Amniotic epithelial cell (primary cell): ENCODE measurements around the gene KANTR.

Source experiments
- DNase-seq: peaks from one replicate; pipeline ENCODE4 v3.0.0-alpha.2; 2010; ENCODE audit warnings: low read depth

Gene KANTR

DNA sequence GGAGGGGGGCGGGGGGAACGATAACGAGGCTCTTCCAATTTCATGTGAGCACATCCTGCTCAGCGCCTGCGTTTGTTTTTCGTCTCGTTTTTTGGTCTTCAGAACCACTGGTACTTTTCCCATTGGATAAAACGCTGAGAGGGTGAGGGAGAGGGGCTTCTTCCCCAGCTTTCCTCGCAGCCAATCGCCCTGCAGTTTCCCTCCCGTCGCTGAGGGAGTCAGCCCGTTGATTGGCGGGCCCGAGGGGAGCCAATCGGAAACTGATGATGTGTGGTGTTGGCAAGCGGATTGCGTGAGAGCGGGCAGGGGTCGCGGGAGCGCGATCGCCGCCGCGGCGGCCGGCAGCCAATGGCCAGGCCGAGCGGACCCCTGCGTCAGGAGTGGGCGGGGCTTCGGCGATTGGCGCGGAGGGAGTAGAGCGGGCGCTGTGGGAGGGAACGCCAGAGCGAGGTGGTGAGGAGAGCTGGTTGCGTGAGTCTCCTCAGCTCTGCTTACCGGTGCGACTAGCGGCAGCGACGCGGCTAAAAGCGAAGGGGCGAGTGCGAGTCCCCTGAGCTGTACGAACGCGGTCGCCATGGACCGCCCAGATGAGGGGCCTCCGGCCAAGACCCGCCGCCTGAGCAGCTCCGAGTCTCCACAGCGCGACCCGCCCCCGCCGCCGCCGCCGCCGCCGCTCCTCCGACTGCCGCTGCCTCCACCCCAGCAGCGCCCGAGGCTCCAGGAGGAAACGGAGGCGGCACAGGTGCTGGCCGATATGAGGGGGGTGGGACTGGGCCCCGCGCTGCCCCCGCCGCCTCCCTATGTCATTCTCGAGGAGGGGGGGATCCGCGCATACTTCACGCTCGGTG, 11.8 kb upstream of the KANTR start, which contains the start of gene TSPYL2:
Gene TSPYL2 (plus strand): TSS at position 443 of the 848 bp plus-strand sequence. CDS start 132 bp downstream, at position 575.
- DNase-seq, result peak; percentile 97

DNA sequence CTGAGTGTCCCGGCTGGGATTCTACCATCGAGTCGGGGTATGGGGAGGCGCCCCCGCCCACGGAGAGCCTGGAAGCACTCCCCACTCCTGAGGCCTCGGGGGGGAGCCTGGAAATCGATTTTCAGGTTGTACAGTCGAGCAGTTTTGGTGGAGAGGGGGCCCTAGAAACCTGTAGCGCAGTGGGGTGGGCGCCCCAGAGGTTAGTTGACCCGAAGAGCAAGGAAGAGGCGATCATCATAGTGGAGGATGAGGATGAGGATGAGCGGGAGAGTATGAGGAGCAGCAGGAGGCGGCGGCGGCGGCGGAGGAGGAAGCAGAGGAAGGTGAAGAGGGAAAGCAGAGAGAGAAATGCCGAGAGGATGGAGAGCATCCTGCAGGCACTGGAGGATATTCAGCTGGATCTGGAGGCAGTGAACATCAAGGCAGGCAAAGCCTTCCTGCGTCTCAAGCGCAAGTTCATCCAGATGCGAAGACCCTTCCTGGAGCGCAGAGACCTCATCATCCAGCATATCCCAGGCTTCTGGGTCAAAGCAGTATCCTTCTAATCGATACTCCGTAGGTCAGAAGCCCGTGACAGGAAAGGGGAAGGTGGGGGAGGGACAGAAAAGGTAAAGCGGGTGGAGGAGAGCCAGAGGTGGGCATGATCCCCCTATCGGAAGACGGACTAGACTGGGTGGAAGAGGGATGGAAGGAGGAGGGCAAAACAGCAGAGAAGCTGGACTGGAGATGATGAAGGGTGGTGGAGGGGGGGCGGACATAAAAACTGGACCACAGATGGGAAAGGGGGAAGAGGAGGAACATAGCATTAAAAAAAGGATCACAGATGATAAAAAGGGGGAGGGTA, 10.9 kb upstream of the KANTR start:
- no peak for DNase-seq

DNA sequence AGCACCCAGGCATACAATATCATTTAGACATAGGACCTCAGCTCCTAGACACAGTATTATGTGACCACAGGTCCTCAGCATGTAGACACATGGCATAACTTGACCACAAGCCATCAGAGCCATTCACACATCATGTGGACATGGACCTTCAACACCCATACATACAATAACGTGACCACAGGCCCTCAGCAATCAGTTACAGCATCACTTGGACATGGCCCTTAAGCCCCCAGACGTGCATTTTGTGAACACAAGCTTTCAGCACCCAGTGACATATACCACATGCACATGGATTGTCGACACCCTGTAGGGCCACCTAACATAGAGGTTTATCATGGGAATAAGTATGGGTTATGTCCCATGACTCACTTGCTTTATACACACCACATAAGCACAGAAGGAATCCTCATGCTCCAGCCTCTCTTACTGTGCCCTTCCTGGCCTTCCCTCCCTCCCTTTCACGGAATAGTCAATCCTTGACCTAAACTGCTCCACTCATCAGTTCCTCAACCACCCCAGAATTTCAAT, 9.8 kb upstream of the KANTR start:
- no peak for DNase-seq

DNA sequence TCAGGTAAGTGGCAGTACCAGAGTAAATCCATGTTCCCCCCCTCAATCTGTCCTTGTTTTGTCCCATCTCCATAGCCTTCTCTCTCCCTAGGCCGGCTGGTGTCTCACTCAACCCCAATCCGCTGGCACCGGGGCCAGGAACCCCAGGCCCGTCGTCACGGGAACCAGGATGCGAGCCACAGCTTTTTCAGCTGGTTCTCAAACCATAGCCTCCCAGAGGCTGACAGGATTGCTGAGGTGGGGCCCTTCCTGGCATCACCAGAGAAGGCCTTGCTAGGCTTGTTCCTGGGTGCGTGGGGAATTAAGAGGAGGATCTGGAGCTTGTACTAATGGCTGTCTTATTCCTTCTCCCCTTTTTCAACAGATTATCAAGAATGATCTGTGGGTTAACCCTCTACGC, 9.1 kb upstream of the KANTR start:
- no peak for DNase-seq

DNA sequence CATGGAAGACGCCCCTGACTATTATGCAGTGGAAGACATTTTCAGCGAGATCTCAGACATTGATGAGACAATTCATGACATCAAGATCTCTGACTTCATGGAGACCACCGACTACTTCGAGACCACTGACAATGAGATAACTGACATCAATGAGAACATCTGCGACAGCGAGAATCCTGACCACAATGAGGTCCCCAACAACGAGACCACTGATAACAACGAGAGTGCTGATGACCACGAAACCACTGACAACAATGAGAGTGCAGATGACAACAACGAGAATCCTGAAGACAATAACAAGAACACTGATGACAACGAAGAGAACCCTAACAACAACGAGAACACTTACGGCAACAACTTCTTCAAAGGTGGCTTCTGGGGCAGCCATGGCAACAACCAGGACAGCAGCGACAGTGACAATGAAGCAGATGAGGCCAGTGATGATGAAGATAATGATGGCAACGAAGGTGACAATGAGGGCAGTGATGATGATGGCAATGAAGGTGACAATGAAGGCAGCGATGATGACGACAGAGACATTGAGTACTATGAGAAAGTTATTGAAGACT, 8.2 kb upstream of the KANTR start:
- DNase-seq, result no peak

DNA sequence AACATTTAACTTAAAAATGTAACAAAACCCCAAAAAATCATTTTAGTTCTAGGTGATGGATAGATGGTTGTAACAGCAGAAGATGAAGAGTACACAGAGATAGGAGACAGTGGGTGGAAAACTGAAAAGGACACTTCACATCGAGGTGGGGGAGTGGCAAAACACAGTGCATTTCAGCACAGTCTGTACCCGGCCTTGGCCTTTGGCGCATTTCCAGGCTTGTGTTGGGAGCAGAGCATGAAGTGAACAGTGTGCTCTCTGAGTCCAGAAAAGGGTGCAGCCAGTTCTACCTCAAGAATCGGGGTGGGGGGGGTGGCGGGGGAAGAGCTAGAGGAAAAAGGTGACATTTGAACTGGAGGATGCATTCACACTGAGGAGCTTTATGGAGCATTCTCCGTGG, 7.5 kb upstream of the KANTR start:
- peak; percentile 50 for DNase-seq

DNA sequence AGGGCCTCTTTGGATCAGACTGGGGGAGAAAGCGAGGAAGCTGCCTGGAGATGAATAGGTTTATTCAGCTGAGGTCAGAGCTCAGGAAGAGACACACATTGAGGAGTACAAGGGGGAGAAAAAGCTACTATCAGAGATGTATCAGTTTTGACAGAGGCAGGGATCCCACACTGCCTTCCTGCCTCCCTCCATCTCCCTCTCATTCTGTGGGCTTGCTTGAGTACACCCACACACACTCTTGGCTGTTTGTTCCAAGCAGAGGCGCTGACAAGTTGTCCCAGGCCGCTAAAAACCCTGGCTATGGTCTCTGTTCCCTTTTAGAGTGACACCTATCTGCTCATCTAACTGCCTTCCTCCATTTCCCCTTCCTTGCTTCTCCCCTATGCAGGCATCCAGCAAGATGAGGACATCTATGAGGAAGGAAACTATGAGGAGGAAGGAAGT, 6.5 kb upstream of the KANTR start:
- DNase-seq, result no peak

DNA sequence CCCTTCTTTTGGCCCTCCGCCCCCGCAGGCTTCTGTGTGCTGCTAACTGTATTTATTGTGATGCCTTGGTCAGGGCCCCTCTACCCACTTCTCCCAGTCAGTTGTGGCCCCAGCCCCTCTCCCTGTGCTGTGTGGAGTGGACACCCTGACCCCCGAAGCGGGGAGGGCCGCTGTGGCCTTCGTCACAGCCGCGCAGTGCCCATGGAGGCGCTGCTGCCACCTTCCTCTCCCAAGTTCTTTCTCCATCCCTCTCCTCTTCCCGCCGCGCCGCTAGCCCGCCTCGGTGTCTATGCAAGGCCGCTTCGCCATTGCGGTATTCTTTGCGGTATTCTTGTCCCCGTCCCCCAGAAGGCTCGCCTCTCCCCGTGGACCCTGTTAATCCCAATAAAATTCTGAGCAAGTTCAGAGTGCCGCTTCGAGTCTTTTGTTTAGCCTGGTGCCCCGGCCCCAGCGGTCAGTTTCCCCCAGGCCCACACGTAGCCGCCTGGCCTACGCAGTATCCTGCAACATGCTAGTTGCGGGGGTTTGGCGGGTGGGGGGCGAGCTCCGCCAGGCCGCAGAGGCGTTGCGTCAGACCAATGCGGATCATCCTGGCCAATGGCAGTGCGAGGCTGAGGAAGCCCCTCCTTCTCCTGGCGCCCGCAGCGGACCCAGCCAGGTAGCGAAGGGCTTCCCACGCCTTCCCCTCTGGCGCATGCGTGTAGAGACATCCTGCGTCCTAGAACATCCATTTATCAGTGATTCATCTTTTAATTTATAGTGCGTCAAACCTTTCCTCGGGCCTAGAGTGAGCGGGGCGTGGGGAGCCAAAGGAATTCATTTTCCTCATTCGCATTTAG, 5.6 kb upstream of the KANTR start:
- peak; percentile 87 for DNase-seq

DNA sequence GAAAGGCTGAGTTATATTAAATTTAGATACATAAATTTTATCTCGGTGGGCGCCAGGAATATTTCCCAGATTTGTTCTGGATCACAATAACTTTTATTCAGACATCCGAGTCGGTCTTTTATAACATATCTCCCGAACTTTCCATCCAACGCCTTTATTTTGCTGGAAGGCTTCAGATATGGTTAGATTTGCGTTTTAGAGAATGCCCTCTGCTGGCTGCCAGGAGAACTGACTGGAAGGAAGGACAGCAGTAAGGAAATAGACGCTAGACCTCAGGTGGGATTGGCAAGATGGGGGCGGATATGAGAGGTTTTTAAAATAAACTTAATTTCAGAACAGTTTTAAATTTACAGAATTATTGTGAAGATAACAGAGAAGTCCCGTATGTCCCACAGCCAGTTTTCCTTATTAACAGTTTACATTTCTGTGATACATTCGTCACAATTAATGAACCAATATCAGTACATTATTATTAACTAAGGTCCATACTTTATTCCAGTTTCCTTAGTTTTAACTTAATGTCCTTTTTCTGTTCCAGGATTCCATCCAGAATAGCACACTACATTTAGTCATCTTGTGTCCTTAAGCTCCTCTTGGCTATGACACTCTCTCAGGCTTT, 4.6 kb upstream of the KANTR start:
- DNase-seq, result peak; percentile 66

DNA sequence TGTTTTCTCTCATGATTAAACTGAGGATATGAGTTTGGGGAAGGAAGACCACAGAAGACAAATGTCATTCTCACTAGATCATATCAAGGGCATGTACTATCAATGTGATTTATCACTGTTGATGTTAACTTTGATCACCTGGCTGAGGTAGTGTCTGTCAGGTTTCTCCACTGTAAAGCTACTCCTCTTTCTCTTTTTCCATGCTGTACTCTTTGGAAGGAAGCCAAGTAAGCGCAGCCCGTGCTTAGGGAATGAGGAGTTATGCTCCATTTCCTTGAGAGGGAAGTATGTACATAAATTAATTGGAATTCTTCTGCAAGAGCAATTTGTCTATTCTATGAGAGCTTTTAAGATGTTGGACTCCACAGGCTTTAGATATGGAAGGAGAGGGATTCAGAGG, 4.0 kb upstream of the KANTR start:
- no peak for DNase-seq

DNA sequence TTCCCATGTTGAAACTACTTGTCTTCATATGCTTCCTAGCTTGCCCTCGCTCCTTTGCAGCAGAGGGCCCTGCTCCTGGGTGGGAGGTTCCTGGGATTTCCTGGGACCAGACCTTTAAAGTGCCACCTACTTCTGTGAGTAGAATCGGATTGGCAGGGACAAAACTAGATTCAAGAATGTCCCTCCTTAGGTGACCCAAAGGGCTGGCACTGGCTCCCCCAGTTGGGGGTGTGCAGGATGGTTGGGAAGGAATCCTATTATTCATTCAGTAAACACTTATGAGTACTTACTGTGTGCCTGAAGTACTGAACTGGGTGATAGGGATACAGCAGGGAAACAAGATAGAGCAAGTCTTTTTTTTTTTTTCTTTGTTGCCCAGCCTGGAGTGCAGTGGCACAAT, 2.6 kb upstream of the KANTR start:
- DNase-seq, result no peak

DNA sequence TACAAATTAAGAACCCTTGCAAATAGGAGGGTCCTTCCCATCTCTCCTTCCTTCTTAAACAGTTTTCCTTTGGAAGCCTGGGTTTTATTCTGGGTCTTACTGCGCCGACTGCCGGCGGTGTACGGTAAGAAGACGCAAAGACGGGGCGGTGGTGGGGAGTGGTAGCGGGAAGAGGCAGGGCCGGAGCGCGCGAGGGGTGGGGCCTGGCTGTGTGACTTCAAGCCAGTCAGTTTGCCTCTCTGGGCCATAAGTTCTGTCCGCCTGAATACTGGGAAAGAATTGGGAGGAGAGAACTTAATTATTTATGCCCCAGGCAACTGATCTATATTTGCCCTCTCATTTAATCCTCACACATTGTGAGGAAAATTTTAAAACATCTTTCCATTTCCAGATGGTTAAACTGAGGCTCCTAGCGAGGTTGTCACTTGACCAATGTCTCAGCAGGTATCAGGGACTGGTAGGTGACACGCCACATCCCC, 726 bp upstream of the KANTR start:
- DNase-seq, result peak; percentile 76

DNA sequence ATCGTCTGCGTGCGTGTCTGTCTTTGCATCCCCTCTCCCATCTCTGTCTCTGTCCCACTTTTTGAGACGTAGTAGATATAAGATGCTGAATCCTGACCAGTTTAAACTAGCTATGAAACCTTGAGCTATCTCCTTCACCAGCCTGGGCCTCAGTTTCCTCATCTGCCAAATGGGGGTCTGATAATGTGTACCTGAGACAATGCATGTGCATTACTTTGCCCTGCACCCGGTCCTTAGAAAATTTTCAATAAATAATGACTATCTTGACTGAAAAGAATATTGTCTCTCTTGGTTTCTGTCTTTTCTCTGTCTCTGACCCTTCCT, 602 bp downstream of the KANTR start:
- DNase-seq, result no peak

DNA sequence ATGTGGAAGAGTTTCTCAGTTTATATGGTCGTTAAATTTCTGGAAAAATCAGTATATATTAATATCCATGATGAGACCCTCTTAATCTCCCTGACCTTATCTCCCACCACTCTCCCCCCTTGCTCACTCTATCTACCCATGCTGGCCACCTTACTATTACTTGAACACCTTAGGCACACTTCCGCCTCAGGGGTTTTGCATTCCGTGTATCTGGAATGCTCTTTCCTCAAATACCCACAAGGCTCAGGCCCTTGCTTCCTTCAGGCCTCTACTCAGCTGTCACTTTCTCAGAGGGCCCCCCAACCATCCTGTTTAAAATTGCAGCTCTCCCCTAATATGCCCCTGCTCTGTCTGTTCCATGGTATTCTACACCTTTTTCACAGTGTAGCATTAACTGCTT, 1.9 kb downstream of the KANTR start:
- DNase-seq, result no peak

DNA sequence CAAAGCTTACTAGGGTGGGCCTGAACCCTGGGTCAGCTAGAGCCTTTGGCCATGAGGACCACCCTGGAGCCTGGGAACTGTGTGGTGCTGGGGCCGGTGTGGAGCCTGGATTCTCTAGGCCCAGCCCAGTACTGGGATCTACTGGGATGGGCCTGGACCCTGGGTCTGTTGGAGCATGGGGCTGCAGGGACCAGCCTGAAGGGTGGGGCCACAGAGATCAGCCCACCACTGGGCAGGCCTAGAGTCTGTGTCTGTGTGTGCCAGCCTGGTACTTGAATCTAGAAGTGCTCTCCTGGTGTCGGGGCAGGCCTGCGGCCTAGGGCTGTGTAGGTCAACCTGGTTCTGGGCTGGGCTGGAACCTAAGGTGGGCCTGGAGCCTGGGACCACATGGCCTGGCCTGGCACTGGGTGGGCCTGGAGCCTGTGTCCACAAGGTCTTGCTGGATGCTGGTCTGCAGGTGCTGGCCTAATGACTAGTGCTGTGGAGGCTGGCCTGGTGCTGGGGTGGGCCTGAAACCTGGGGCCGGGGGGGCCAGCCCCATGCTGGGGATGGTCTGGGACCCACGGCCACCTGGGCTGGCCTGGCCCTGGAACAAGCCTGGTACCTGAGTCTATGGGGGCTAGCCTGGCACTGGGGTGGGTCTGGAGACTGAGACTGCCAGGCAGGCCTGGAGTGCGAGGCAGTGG, 21.1 kb downstream of the KANTR start:
- DNase-seq, result no peak

DNA sequence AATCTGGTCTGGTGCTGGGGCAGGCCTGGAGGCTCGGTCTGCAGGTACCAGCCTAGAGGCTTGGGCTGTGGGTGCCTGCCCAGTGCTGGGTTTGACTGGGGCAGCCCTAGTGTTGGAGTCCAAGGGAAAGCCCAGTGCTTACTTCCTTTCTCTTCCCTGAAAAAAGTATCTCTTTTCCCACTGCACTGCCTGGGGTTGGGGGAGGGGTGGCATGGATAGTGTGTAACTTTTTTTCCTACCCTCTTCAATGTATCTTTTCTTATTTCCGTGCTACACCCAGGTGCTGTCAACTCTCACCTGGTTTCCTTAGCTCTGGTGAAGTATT, 21.6 kb downstream of the KANTR start:
- DNase-seq, result no peak

DNA sequence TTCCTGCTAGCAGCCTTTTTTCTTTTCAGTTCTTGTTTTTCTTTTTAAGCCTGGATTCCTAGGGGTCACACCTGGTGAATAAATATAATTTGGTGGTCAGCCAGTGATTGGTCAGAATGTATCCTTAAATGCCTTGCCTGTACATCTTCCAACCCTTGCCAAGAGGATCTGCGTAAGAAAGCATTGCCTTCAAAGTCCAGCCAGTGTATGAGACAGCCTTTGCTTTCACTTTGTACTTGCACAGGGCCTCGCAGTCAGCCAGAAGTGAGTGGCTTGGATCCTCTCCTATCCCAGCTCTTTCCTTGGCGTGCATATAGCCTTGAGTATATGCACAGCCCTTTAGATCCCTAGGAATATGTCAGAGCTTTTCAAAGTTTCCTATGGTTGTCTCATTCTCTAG, 22.2 kb downstream of the KANTR start:
- peak; percentile 46 for DNase-seq

DNA sequence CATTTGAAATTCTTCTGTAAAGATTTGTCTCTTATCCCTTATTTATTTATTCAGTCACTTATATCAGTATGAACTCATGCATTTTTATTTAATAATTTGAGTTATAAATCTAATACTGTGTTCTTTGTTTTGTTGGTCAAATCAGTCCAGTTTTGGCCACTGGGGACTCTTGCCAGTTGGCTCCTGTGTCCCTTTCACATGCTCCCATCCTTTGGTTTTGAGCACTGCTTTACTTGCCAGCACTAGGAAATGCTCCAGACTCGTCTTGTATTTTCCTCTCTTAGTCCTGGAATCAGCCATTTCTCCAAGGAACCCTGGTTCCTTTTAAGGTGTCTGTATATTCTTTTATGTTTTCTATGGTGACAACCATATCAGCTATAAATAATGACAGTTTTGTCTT, 28.1 kb downstream of the KANTR start:
- DNase-seq, result no peak

DNA sequence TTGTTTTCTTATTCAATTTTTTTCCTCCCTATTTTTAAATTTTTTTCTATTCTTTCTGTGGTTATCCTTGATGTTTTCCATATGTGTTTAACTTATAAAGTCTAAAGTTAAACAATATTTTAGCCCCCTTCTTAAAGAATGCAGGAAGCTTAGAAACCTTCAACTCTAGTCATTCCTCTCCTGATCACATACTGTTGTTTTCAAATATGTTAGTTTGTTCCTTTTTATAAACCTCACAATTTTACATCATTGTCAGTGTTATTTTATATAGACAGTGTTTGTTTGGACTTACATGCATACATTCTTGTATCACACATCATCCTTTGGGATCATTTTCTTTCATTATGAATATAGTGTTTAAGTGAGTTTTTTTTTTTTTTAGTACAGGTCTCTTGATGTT, 31.6 kb downstream of the KANTR start:
- no peak for DNase-seq

DNA sequence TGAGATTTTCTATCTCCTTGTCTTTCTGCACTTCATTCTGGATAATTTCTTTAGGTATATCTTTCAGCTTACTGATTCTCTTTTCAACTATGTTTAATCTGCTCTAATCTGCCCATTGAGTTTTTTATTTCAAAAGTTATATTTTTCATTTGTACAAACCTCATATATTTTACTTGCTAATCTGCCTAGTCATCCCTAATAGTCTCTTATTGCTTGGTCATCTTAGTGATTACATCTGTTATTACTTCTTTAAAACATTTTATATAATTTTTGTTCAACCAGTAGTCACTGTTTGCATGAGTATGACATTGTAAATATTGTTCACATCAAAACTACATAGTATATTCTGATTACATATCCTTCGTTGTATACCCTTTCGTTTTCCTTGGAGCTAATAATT, 32.4 kb downstream of the KANTR start:
- no peak for DNase-seq
